NCI-H526 (cell line): ENCODE measurements around the gene PRKCB.
"Not testable (repeated sequence)": the region's sequence is repeated elsewhere in the genome, so short reads cannot be mapped to it uniquely, and the experiment has no call there.

Source experiments
- DNase-seq, 2 experiments: peaks; one replicate each; lab custom pipeline; 2025; lab: John Stamatoyannopoulos, UW

PRKCB gene

DNA sequence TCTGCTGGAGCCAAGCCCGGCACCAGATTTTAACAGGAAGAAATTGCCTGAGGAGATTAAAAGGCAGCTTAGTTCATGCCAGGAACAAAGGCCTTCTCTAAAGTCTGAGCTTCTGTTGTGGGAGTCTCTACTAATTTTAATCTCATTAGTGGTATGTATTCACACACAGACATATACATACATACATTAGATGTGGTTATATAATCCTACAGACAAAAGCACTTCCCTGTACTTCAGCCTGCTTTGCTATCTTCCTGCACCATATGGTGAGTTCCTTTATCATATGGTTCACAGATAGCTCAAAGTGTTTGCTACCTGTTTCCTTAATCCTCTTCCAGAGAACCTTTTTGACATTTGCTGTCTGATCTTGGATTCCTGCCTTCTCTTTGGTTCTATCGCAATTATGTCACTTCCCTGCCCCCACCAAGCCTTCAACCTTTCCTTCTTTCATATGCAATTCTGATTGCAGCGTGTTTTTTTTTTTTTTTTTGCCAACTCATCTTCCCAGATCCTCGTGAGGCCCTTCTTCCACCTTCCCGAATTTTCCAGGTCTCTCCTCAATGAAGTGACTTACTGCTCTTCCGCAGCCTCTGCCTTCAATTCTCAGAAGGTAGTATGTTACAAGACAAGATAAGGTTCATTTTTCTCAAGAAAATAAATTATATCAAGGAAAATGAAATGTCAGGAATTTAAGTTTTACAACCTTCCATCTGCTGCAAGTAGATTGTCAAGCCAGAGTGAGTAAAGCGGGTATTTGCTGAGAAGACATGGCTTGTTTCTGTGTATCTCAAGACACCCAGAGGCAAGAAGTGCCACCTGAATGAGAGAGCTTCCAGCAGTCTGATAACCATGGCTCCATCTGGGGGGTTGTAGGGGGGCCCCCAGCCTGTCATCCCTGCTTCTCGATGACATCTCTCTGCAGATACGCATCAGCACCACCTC is 300.1 kb downstream of the PRKCB start:
- no peak for DNase-seq

DNA sequence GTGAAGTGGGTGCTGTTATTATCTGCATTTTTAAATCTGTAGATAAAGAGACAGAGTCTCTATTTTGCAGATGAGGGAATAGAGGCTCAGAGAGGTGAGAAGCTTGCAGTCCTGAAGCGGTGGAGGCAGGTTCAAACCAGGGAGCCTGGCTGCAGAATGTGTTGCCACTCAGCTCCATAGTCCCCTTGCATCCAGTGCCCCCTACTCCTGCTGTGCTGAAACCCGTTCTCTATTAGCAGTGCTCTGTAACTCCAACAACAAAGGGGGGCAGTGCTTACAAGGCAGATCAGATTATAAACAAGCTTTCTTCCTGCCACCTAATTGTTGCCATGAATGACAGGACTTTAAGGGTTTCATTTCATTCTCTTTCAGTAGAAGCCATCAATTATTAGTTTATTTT is 302.2 kb downstream of the PRKCB start:
- DNase-seq: no peak

DNA sequence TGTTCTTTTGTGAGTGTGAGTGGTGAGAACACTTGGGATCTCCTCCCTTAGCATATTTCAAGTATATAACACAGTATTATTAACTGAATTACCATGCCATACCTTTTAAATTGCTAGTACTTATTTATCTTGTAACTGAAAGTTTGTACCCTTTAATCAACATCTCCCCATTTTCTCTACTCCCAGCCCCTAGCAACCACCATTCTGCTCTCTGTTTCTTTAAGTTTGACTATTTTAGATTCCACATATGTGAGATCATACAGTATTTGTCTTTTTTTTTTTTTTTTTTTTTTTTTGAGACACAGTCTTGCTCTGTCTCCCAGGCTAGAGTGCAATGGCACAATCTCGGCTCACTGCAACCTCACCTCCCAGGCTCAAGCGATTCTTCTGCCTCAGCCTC is 302.8 kb downstream of the PRKCB start:
- no peak for DNase-seq

DNA sequence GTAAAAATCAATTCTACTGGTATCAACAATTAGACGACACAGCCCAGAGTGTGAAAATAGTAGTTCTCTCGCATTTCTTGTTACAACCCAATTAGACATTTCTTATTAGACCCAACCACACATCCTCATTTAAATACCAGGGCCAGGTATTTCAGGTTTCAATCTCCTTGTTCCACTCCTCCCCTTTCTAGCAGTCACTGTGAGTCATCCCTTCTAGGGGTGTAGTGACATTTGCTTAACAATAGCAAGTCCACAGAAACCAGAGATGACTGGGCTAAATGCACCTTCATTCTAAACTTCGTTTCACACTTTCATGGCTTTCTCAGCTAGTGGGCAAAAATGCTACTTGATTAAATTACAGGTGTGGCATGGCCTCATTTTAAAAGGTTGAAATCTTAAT is 303.5 kb downstream of the PRKCB start:
- no peak for DNase-seq

DNA sequence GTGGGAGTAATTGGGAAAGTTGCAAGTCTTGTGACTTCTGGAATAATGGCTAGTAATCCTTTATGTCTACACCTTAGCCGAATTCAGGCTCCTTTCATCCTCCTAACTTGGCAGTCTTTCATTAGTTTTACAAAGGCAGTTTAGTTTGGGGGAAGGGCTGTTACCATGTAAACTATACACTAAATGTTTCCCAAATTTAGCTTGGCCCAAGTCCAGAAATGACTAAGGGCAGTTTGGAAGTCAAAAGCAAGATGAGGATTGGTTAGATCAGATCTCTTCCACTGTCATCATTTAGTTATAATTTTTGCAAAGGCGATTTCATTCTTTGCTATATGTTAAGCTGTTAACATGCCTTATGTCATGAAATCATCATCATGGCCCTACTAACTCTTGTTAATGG is 304.9 kb downstream of the PRKCB start:
- no peak for DNase-seq

DNA sequence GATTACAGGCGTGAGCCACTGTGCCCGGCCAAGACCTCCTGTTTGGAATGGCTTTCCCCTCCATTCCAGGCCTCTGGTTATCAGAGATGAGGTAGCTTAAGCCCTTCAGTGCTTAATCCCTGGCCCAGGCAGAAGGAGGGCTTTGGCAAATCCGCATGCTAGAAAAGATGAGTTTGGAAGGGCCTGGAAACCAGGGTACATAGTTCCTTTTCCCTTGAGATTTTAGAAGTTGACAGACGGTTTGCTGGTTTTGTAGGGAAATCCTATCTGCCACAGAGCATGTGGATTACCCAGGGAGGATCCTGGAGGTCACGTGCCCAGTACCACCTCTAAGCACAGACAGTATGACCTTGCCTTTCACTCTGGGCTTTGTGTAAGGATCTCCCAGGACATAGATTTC is 305.7 kb downstream of the PRKCB start:
- no peak for DNase-seq

DNA sequence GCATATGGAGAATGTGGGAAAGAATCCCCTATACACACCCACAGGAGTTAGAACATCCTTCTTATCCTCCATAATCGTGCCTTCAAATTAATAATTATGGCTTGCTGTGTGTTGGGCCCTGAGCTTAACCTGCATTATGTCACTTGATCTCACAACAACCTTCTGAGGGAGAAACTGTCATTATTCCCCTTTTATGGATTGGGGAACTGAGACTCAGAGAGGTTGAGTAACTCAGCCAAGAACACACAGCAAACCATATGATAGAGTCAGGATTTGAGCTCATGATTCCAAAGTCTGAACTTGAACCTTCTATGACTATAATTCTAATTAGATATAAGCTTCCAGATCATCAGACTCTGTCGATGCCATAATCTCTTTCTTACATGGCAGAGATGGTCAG is 306.1 kb downstream of the PRKCB start:
- no peak for DNase-seq

DNA sequence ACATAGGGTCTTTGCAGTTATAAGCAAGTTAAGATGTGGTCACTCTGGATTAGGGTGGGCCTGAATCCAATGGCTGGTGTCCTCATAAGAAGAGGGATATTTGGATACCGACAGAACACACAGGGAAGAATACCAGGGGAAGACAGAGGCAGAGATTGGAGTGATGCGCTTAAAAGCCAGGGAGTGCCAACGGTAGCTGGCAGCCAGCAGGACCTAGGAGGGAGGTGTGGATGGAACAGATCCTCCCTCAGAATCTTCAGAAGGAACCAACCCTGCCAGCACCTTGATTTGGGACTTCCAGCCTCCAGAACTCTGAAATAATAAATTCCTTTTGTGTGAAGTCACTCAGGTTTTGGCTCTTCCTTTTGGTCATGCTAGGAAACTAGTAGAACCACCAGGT is 310.1 kb downstream of the PRKCB start:
- no peak for DNase-seq

DNA sequence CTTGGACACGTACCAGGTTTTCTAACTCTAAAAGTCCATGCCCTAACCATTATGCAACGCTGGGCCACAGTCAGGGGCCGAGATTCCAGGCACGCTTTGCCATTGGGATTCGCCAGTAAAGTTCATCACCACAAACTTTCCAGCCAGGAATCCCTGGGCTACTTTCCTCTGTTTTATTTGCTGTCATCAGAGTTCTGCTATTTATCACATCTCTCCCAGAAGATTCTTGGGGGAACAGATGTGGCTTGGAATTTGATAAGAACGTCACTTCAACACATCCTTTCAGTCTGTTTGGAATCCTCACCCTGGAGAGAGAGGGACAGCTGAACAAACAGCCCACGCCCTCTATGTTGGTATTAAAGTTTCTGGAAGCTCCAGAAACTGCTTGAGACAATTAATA is 310.7 kb downstream of the PRKCB start:
- no peak for DNase-seq

DNA sequence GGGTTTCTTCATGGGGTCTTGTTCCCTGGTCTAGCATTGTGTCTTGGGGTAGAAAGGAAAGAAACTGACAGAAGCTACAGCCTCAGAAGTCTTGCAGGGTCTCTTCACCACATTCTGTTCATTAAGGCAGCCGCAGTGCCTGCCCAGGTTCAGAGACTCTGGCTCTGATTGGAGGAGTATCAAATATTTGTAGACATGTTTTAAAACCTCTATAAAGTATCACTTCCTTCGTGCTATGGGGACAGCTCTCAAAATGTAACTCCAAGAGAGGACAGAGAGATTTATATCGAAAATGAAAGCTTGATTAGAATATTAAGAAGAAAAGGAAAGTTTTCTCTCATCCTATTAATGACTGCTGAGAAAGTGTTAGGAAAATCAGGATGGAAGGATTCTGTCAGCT is 313.3 kb downstream of the PRKCB start:
- no peak for DNase-seq

DNA sequence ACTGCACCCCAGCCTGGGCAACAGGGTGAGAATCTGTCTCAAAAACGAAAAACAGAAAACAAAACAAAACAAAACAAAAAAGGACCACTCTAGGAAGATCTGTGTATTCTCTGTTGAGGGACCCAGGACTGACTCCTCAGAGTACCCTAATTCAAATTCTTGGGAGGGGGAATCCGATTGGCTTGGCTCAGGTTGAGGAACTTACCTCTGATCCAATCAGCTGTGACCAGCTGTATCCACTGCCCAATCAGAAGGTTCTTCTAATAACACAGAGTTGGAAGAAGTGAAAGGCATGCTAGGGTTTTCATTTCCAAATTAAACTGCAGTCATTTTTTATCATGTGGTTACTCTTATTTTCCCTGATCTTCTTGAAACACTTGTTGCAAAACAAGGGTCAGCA is 314.5 kb downstream of the PRKCB start:
- no peak for DNase-seq

DNA sequence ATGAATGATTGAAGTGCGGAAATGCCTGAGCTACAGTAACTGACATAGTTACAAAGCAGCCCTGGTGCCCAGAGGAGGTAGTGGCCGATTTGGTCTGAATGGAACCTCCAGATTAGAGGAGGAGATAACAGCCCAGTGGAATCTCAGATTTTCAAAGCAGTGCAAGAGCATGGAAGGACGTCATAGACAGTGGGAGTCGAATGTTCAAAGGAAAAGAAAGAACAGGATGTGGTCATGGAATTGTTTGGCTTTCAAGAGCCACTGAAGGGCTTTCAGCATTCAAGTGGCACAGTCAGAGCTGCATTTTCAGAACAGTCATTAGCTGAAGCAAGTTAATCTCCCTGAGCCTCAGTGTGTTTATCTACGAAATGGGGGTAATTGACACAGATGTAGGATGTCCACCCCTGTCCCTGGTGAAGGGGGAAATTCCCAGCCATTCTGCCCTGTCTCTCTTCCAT is 315.7 kb downstream of the PRKCB start:
- no peak for DNase-seq

DNA sequence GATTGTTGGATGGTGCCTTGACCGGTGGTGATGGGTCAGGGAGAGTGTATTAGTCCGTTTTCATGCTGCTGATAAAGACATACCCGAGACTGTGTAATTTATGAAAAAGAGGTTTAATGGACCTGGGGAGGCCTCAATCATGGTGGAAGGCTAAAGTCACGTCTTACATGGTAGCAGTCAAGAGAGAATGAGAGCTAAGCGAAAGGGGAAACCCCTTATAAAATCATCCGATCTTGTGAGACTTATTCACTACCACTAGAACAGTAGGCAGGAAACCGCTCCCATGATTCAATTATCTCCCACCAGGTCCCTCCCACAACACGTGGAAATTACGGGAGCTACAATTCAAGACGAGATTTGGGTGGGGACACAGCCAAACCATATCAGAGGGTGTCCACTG is 316.3 kb downstream of the PRKCB start:
- DNase-seq: not testable (repeated sequence)

DNA sequence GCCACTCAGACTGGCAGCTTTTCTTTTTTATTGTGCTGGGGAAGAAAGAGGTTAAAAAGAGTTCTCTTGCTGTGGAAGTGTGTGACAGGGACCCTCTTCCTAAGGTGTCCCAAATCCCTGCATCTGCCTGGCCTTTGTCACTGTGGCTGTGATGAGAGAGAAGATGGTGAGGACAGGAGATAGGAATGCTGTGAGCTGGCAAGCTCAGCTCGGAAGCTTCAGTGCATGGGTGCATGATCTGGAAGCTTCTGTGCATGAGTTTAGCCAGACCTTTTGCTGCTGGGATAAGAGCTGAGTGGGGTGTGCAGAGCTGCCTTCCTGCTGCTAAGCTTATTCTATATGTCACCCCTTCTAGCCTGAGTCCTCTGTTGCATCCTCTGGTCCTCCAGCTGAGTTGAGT is 317.0 kb downstream of the PRKCB start:
- DNase-seq: no peak

DNA sequence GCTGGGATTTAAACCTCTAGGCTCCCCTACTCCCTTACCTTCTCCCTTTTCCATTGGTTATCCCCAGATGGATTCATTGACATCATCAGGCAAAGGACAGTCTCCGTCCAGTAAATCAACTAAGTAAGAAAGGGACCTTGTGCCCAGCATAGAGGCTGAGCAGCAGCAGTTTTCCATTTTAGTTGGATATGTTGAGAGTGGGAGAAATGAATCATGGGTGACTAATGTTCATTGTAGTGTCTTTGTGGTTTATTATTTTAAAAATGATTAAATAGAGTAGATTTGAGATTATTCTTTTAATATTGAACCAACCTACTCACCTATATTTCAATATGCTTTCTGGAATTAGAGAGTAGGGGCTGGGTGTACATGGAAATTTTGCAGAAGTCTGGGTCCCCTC is 321.0 kb downstream of the PRKCB start:
- DNase-seq: no peak

DNA sequence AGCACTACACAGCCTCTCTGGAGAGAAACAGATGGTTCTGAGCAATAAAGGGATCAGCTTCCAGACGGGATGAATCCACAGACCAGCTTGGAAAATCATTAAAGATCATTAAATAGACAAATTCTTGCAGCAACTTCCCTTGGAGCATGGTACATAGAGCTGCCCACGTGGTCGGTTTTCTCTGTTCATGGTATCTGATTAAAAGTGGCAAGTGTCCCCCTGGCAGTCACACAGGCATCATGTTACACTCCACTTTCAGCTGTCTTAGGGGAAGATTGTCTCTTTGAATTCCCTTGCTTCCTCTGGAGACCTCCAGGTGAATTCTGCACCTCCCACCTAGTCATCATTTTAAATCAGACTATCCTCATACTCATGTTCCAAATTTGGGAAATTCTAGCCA is 328.2 kb downstream of the PRKCB start:
- DNase-seq: no peak

DNA sequence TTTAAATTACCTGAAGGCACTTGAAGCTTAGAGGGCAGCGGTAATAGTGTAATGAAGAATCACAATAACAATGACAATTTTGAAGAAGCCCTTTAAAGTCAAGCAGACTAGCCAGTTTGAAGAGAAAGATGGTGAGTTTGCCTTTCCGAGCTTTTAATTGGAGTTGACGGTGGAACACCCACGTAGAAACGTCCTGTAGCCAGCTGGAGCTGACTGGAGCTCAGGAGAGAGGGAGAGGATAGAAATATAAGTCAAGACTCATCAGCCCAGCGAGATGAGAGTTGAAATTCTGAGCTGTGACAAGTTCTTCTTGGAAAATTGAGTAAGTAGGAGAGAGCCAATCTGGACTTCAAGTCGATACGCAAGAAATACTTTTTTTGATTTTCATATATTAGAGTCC is 328.6 kb downstream of the PRKCB start:
- no peak for DNase-seq

DNA sequence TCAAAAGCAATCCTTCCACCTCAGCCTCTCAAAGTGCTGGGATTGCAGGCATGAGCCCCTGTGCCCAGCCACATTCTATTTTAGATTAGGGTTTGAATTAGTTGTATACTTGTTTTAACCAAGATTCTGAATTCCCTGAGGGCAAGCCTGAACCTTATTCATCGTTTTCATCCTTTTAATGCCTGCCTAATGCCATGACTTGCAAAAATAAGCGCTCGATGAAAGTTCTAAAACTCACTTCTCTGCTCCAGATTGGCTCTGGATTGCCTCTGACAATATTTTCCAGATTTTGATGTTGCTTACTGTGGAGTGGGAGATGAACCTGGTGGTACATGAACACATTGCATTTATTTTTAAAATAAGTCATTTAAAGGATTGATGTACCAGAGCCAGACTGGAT is 329.5 kb downstream of the PRKCB start:
- no peak for DNase-seq

DNA sequence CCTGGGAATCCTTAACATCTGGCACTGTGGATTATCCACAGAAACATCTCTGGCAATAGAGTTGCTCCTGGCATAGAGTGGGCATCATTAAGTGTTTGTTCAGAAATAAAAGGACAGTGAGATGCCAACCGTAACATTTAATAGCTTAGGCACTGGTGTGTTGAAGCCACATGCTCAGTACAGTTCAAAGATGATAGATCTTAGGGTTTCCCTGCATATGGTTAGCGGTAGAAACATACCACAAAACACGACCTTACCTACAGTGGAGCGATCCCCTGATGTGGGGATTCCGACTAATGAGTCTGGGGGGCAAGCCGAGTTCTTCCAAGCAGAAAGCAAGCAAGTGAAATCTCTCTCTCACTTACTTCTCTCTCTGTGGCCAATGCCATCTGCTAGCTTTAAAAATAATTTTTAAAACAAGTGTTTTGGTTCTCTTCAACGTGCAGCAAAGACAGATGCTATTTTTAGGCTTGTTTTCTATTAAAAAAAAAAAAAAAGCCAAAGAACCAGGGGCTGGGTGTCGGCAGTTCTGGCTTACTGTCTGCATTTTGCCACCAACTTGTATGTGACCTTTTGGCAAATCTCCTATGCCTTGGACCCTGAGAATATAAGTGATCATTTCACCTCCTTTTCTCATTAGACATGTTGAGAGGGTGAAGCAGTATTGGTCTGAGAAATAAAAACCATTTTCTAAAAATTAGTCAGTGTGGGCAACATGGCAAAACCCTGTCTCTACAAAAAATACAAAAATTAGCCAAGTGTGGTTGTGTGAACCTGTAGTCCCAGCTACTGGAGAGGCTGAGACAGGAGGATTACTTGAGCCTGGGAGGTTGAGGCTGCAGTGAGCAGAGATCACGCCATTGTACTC is 331.1 kb downstream of the PRKCB start:
- DNase-seq: no peak

DNA sequence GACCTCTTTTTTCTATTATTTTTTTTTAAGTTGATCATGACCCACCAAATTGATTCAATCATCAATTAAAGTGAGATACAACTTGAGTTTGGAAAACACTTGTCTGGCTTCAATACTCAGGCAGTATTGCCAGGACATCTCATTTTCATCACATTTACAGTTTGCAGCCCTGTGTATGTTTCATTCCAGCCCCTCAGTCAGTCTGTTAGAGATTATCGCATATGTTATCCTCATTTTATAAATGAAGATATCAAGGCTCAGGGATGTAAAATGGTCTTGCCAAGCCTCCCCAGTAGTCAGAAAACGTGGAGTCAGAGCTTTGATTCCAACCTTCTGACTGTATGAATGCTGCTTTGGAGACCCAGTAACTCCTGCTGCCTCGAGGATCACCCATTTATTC is 333.1 kb downstream of the PRKCB start:
- no peak for DNase-seq

DNA sequence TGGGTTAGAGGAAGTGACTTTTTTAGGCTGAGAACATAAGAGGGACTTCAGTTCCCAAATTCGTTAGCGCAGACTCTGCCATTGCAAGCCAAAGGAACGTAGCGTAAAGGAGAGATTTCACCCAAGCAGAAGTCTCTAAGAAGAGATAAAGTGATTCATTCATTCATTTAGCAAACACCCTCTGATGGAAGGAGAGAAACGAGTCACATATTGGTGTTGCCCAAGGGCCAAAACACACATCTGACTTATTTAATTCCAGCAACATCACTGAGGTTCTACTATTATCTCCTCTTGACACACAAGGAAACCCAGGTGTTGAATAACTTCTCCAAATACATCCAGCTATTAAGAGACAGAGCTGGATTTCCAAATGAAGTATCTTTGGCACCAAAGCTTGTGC is 334.6 kb downstream of the PRKCB start:
- no peak for DNase-seq

DNA sequence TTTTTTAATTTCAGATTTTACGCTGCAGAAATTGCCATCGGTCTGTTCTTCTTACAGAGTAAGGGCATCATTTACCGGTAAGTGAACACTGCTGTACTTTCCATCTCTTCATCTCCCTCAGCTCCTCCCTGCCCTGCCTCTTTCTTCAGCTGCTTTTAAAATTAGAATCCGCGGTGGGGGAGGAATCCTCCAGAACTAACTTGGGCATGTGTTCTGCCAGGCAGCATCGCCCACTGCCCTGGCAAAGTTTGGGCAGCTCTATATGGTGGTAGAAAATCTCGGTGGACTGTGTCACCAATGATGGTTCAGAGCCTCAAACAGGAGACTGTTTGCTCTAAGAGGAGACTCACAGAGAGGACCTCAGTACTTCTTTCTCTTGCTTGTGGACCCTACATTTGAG is 338.7 kb downstream of the PRKCB start:
- DNase-seq: no peak

DNA sequence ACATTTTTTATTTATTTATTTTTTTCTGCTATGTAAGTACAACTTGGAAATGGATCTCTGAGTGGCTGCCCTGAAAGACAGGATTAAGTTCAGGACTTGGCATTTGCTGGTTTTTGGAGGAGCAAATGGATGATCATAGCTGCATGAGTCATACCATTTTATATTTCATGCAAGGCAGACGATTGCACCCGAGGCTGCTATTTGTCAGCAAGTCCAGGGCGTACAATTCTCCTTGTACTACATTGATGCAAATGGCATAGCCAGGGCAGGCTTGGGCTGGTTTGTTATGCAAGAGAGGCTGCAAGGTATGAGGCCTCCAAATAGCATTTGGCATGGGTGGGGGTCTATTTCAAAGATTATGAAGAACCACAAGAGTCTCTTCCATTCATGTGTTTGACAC is 339.2 kb downstream of the PRKCB start:
- no peak for DNase-seq
